ENCODE measurements around the gene PRSS3. TPM values are rescaled to one million over a fixed set of nuclear protein-coding genes. Genes with fewer than 3 reads are reported as not detected.
"Not testable (repeated sequence)": the region's sequence is repeated elsewhere in the genome, so short reads cannot be mapped to it uniquely, and the experiment has no call there.

Gene PRSS3
- total and polyA plus RNA-seq, 10 donors = 0.09 to 0.42 TPM; not detected in 8

DNA sequence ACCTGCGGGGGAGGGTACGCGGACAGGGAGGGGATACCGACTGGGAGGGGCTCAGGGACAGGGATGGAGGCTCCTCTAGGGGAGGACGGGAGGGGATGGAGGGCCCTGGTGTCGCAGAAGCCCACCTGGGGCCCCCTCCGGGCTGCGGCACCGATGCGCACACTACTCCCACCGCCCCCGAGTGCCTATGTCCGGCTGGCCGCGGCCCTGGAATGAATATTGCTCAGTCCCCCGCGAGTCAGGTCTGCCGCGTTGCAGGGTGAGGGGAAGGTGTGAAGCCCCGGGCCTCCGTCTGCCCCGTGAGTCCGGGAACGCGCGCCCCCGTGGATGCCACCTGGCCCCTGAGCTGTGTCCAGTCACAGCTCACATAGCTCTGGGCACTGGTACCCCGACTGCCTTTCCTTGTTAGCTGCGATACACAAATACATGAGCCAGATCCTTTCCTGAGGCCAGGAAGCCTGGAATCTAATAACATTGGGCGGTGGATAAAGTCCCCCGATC is 44.5 kb upstream of the PRSS3 start:
- TF ChIP-seq, protein P1, sequence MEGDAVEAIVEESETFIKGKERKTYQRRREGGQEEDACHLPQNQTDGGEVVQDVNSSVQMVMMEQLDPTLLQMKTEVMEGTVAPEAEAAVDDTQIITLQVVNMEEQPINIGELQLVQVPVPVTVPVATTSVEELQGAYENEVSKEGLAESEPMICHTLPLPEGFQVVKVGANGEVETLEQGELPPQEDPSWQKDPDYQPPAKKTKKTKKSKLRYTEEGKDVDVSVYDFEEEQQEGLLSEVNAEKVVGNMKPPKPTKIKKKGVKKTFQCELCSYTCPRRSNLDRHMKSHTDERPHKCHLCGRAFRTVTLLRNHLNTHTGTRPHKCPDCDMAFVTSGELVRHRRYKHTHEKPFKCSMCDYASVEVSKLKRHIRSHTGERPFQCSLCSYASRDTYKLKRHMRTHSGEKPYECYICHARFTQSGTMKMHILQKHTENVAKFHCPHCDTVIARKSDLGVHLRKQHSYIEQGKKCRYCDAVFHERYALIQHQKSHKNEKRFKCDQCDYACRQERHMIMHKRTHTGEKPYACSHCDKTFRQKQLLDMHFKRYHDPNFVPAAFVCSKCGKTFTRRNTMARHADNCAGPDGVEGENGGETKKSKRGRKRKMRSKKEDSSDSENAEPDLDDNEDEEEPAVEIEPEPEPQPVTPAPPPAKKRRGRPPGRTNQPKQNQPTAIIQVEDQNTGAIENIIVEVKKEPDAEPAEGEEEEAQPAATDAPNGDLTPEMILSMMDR (IDR thresholded peaks at IDR 0.05 in 8 of 11, conservative IDR thresholded peaks at IDR 0.05 in 3 of 11) = no peak
- TF ChIP-seq POLR2AphosphoS5 (IDR thresholded peaks at IDR 0.05) (no peak), POLR2A (IDR thresholded peaks at IDR 0.05) (no peak)
- intact Hi-C loops (cut with DNase I; ENCODE audit: low total_unique reads) = no loop called here
- Histone ChIP-seq H3K9me3 (peaks cover 0 to 8% (median 0%) of the 10 kb centered on the region in 8 donors), H3K4me3 (peak overlapping the region in 1 of 8 donors; percentile 28), H3K36me3 (no peaks in the 10 kb centered on the region), H3K27ac (no peak overlapping the region), H3K4me1 (peaks cover 0 to 19% (median 8%) of the 10 kb centered on the region in 6 donors), H3K27me3 (replicated peaks in 1 of 7) (peaks cover 0 to 90% (median 57%) of the 10 kb centered on the region in 7 donors)
- WGBS, 5 donors = 8 to 24% (median 16%) methylated on average over 16 to 31 of the region's 31 CpGs
- no peak for DNase-seq

DNA sequence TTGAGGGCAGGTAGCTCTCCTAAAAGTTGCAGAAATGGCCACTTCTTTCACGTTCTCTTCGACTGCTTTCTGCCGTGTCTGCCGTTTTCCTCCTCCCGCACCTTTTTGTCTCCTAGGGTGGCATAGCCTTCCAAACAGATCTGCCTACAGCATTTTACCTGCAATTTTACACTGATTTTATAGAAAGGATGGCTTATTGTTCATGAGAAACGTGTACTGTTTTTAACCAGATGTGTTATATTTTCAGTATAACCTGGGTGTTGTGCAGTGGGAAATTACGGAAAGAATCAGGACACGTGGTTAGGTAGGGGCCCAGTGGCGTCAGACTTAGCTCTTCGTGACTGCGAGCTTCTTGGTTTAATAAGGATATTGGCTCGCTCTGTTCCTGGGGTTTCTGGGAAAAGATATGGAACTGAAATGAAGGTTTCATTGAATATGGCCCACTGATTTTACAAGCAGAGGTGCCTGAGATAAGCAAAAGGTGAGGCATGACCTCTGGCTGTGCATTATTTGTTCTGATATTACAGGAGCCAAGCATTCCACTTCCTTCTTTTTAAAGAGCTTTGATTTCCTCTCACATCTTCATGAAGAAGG is 43.7 kb upstream of the PRSS3 start:
- peaks cover 0 to 19% (median 8%) of the 10 kb centered on the region in 6 donors for H3K4me1 ChIP-seq
- H3K9me3 ChIP-seq = peaks cover 0 to 8% (median 0%) of the 10 kb centered on the region in 8 donors
- TF ChIP-seq POLR2A (IDR thresholded peaks at IDR 0.05) = no peak
- TF ChIP-seq, protein P1 (IDR thresholded peaks at IDR 0.05 in 8 of 11, conservative IDR thresholded peaks at IDR 0.05 in 3 of 11) = no peak
- no peak for TF ChIP-seq POLR2AphosphoS5 (IDR thresholded peaks at IDR 0.05)
- no peaks in the 10 kb centered on the region for H3K36me3 ChIP-seq
- H3K27ac ChIP-seq = no peak overlapping the region
- peaks cover 0 to 85% (median 57%) of the 10 kb centered on the region in 7 donors for H3K27me3 ChIP-seq (replicated peaks in 1 of 7)
- intact Hi-C loops (cut with DNase I; ENCODE audit: low total_unique reads) = no loop called here
- 40 to 58% (median 47%) methylated on average over 12 of the region's 12 CpGs for WGBS, 5 donors
- DNase-seq = no peak
- H3K4me3 ChIP-seq = no peak overlapping the region

DNA sequence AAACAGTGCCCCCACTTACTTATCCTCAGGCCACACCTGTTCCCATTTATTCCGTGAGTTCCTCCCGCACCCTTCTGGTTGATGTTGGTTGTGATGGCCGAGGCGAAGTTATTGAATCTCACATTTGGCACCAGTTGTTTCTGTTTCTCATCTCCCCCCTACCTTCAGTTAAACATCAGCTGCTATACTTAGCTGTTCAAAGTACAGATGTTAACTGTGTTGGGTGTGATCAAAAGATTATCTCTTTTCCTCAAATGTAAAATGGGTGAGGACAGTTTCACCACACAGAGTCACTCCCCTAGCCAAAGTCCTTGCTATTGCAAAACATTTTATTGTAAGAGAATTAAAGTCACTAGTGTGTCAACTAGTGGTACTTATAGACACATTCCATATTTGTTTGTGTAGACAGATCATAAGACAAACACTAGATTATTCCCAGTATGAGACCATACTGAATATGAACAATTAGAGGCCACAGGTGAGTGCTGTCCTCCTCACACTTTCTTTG is 43.2 kb upstream of the PRSS3 start:
- no peak overlapping the region for H3K27ac ChIP-seq
- intact Hi-C loops (cut with DNase I; ENCODE audit: low total_unique reads) = no loop called here
- peaks cover 0 to 8% (median 0%) of the 10 kb centered on the region in 8 donors for H3K9me3 ChIP-seq
- TF ChIP-seq POLR2A (IDR thresholded peaks at IDR 0.05) (no peak), POLR2AphosphoS5 (IDR thresholded peaks at IDR 0.05) (no peak)
- TF ChIP-seq, protein P1 (IDR thresholded peaks at IDR 0.05 in 8 of 11, conservative IDR thresholded peaks at IDR 0.05 in 3 of 11) = no peak
- peaks cover 0 to 19% (median 8%) of the 10 kb centered on the region in 6 donors for H3K4me1 ChIP-seq
- no peak overlapping the region for H3K4me3 ChIP-seq
- H3K36me3 ChIP-seq = no peaks in the 10 kb centered on the region
- DNase-seq = no peak
- WGBS, 5 donors = 13 to 36% (median 28%) methylated on average over 4 of the region's 4 CpGs
- H3K27me3 ChIP-seq (replicated peaks in 1 of 7) = peaks cover 0 to 82% (median 57%) of the 10 kb centered on the region in 7 donors

DNA sequence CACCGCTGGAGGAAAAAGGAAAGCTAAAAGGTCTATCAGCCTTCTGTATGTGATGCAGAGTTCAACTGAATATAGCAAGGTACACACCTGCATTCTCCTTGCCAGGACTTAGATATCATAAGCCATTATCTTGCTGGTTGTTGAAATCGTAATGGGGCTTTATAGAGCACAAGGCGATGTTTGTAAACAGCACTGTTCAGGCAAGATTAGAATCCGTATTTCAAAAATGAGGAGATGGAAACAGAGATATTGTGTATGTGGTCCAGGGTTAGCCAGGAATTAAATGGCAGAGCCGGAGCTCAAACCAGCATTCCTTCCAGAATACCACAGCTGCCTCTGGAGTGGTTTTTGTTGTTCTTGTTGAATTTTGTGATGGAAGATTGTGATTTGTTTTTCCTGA is 42.6 kb upstream of the PRSS3 start:
- H3K4me1 ChIP-seq = peaks cover 0 to 19% (median 8%) of the 10 kb centered on the region in 6 donors
- intact Hi-C loops (cut with DNase I; ENCODE audit: low total_unique reads); H3K36me3 ChIP-seq; H3K27ac ChIP-seq; H3K4me3 ChIP-seq; DNase-seq; H3K9me3 ChIP-seq: not testable (repeated sequence)
- peaks cover 0 to 80% (median 54%) of the 10 kb centered on the region in 7 donors for H3K27me3 ChIP-seq (replicated peaks in 1 of 7)
- WGBS, 5 donors = 67 to 84% (median 76%) methylated on average over 5 of the region's 5 CpGs
